Endothelial cell of umbilical vein (primary cell): ENCODE measurements around the gene OR7C2. TPM values are rescaled to one million over a fixed set of nuclear protein-coding genes. Genes with fewer than 3 reads are reported as not detected.

ENCODE experiments used
- BruUV-seq: library from RNA; stranded (reverse); fragments of 400-500 nt; replicated peaks from 2 replicates; lab custom pipeline; 2021; lab: Mats Ljungman, UMichigan
- CTCF ChIA-PET: fragments of 300-600, 350-600 bp; sonication (Branson Sonifier 250); formaldehyde crosslinking; loops from one replicate; lab custom pipeline; 2021; ENCODE audit warnings: antibody characterized with exemption, inconsistent platforms; lab: Charles Lee
- POLR2A ChIA-PET: fragments of 300-600, 350-600 bp; sonication (Branson Sonifier 250); formaldehyde crosslinking; loops from one replicate; lab custom pipeline; 2021; ENCODE audit warnings: antibody characterized with exemption, inconsistent platforms; lab: Charles Lee
- DNase-seq: peaks from one replicate; pipeline ENCODE4 v3.0.0-alpha.2; 2011; ENCODE audit warnings: low read depth, low spot score
- FAIRE-seq: peaks from 2 replicates; lab custom pipeline; 2011; peaks lifted over from hg19 to GRCh38; lab: Jason Lieb, UNC
- H2AFZ ChIP-seq: 2 replicates; pipeline ENCODE4 v1.6.0; 2012; ENCODE audit warnings: low read depth, low read length, control low read depth, inconsistent platforms
- H3K27ac ChIP-seq: 2 replicates; pipeline ENCODE4 v1.5.1; 2011; ENCODE audit warnings: low read depth, mild to moderate bottlenecking, control low read depth, low read length, moderate library complexity; ENCODE audit not compliant: insufficient read depth
- H3K27me3 ChIP-seq, 2 experiments: 2 replicates each; pipeline versions ENCODE4 v1.6.0 to v1.6.1; 2011; ENCODE audit warnings: low read length in 2 of 2, mixed read lengths in 1 of 2; ENCODE audit not compliant: control insufficient read depth in 2 of 2, insufficient read depth in 2 of 2
- H3K36me3 ChIP-seq, 2 experiments: 2 replicates in 1 of 2; 3 replicates in 1 of 2; pipeline ENCODE4 v1.5.1; 2011; ENCODE audit warnings: low read length in 2 of 2, mild to moderate bottlenecking in 1 of 2, moderate library complexity in 1 of 2; ENCODE audit not compliant: control insufficient read depth in 2 of 2, insufficient read depth in 2 of 2; ENCODE audit errors: extremely low read depth in 1 of 2
- H3K4me1 ChIP-seq: 3 replicates; pipeline ENCODE4 v1.5.1; 2011; ENCODE audit warnings: mild to moderate bottlenecking, low read length; ENCODE audit not compliant: control insufficient read depth, insufficient read depth; ENCODE audit errors: extremely low read depth
- H3K4me2 ChIP-seq: 2 replicates; pipeline ENCODE4 v1.6.1; 2011; ENCODE audit warnings: low read length, control low read depth, mixed read lengths; ENCODE audit not compliant: insufficient read depth
- H3K4me3 ChIP-seq, 3 experiments: fragments of 200-600 bp in 1 of 3; sonication (generic), shearing (Covaris generic) in 1 of 3; replicated peaks in 1 of 3; 2 replicates each; pipeline ENCODE4 v1.5.1; 2011 to 2016; ENCODE audit warnings: control low read depth in 3 of 3, low read length in 3 of 3, mild to moderate bottlenecking in 2 of 3, inconsistent platforms in 1 of 3, low read depth in 1 of 3, moderate library complexity in 1 of 3; ENCODE audit not compliant: insufficient read depth in 1 of 3
- H3K79me2 ChIP-seq: 2 replicates; pipeline ENCODE4 v1.6.0; 2012; ENCODE audit warnings: low read length, inconsistent platforms; ENCODE audit not compliant: control insufficient read depth, insufficient read depth
- H3K9ac ChIP-seq: replicated peaks from 2 replicates; pipeline ENCODE3; 2011; ENCODE audit warnings: low read length, control low read depth; ENCODE audit not compliant: insufficient read depth; ENCODE audit errors: extremely low read depth
- H3K9me1 ChIP-seq: replicated peaks from 3 replicates; pipeline ENCODE4 v1.6.0; 2011; ENCODE audit warnings: mild to moderate bottlenecking, low read length; ENCODE audit not compliant: control insufficient read depth, insufficient read depth; ENCODE audit errors: extremely low read depth
- H3K9me3 ChIP-seq: replicated peaks from 2 replicates; pipeline ENCODE4 v1.5.1; 2012; ENCODE audit warnings: low read length, inconsistent platforms; ENCODE audit not compliant: control insufficient read depth, insufficient read depth
- H4K20me1 ChIP-seq: replicated peaks from 2 replicates; pipeline ENCODE3; 2011; ENCODE audit warnings: mild to moderate bottlenecking, low read length; ENCODE audit not compliant: control insufficient read depth, insufficient read depth; ENCODE audit errors: extremely low read depth
- EZH2 ChIP-seq: IDR thresholded peaks from 2 replicates; pipeline ENCODE4 v1.6.1; 2012; ENCODE audit warnings: borderline replicate concordance, low read depth, mild to moderate bottlenecking, moderate library complexity, low read length, inconsistent platforms; ENCODE audit not compliant: severe bottlenecking
- FOS ChIP-seq: IDR thresholded peaks from 2 replicates; pipeline ENCODE4 v1.6.1; 2011; ENCODE audit warnings: mild to moderate bottlenecking, low read length, moderate library complexity, borderline replicate concordance; ENCODE audit not compliant: insufficient read depth
- GATA2 ChIP-seq: IDR thresholded peaks from 2 replicates; pipeline ENCODE4 v1.7.0; 2011; ENCODE audit warnings: low read depth, mild to moderate bottlenecking, moderate library complexity, mixed read lengths, low read length; ENCODE audit not compliant: insufficient read length, insufficient read depth
- JUN ChIP-seq: IDR thresholded peaks from 2 replicates; pipeline ENCODE4 v1.6.1; 2011; ENCODE audit warnings: borderline replicate concordance, low read depth; ENCODE audit not compliant: insufficient read length, insufficient read depth
- MYC ChIP-seq: IDR thresholded peaks from one replicate; pipeline ENCODE4 v1.6.1; 2011; ENCODE audit warnings: mild to moderate bottlenecking, low read depth, low read length
- POLR2A ChIP-seq: IDR thresholded peaks from 2 replicates; pipeline ENCODE4 v1.6.1; 2012; ENCODE audit warnings: low read depth, mild to moderate bottlenecking, control low read depth, low read length
- POLR2AphosphoS5 ChIP-seq: IDR thresholded peaks from 2 replicates; pipeline ENCODE4 v1.6.1; 2012; ENCODE audit warnings: low read depth, mild to moderate bottlenecking, control low read depth, low read length, moderate library complexity; ENCODE audit not compliant: insufficient read depth
- dilution Hi-C: fragments of 300-500 bp; cut with MboI; formaldehyde crosslinking; loops from one replicate; pipeline ENCODE4 v1.15.0; 2019; ENCODE audit warnings: low sequenced_read_pairs; ENCODE audit not compliant: extremely low pct_ligation_motif_present
- intact Hi-C: fragments of 100-400 bp; cut with micrococcal nuclease; formaldehyde crosslinking; loops from one replicate; pipeline ENCODE4 v1.10.0; 2022
- polyA plus RNA-seq, 4 experiments: library from polyadenylated mRNA; depleted of rRNA in 3 of 4; stranded (reverse) in 3 of 4; unstranded in 1 of 4; fragments of >200 nt; gene quantifications; 2 replicates each; pipeline versions ENCODE4 v1.2.1 to v1.2.3, GENCODE V29; 2011 to 2012; ENCODE audit warnings: missing spikeins in 1 of 4
- total RNA-seq: library from RNA; stranded (reverse); gene quantifications from 2 replicates; pipeline ENCODE4 v1.2.3, GENCODE V29; 2021
- TF ChIP-seq, protein P1 (sequence below), 2 donors: IDR thresholded peaks; 1 replicate in 1 of 2; 2 replicates in 1 of 2; pipeline ENCODE4 v1.5.1; 2011; ENCODE audit warnings: low read length in 2 of 2, mild to moderate bottlenecking in 2 of 2, moderate library complexity in 2 of 2, control low read depth in 1 of 2, inconsistent platforms in 1 of 2, low read depth in 1 of 2; ENCODE audit not compliant: insufficient read depth in 1 of 2; ENCODE audit errors: extremely low read depth in 1 of 2
- TF ChIP-seq, protein P2 (sequence below): IDR thresholded peaks from 2 replicates; pipeline ENCODE4 v1.6.1; 2011; ENCODE audit not compliant: insufficient read depth, insufficient read length

The OR7C2 gene
- total and polyA plus RNA-seq, 2 donors (not counting 3 experiments of a cell fraction or from before 2014, with no cell fraction given), result not detected

DNA sequence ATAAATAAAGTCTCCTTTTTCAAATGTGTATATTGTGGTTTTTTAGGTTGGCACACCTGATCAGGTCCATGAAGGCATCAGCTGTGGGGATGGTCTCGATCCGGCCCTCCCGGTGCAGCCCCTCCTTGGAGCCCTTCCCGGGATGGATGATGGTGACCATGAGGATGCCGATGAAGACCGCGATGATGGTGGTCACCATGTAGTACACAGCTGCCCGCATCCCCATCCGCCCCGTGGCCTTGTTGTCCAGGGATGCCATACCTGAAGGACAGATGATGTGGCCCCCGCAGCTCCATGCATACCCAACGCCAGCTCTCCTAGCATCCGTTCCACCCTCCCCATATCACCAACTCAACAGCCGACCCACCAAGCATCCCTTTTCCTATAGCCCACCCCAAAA lies 27.0 kb downstream of the OR7C2 start:
- POLR2A ChIA-PET, result no interaction called here
- Histone ChIP-seq H3K9ac (no peak overlapping the region), H3K27me3 (no peaks in the 10 kb centered on the region), H3K4me2 (no peak overlapping the region), H2AFZ (no peak overlapping the region), H3K4me1 (no peaks in the 10 kb centered on the region), H3K79me2 (no peaks in the 10 kb centered on the region), H3K4me3 (no peak overlapping the region), H3K9me3 (peaks cover 1% of the 10 kb centered on the region), H3K9me1 (no peaks in the 10 kb centered on the region), H3K36me3 (no peaks in the 10 kb centered on the region), H4K20me1 (no peaks in the 10 kb centered on the region), H3K27ac (no peak overlapping the region)
- intact Hi-C loops (no loop called here), dilution Hi-C loops (no loop called here)
- TF ChIP-seq JUN (no peak), MYC (no peak), POLR2AphosphoS5 (no peak), GATA2 (no peak), EZH2 (no peak), FOS (no peak), POLR2A (no peak)
- TF ChIP-seq, protein P1, sequence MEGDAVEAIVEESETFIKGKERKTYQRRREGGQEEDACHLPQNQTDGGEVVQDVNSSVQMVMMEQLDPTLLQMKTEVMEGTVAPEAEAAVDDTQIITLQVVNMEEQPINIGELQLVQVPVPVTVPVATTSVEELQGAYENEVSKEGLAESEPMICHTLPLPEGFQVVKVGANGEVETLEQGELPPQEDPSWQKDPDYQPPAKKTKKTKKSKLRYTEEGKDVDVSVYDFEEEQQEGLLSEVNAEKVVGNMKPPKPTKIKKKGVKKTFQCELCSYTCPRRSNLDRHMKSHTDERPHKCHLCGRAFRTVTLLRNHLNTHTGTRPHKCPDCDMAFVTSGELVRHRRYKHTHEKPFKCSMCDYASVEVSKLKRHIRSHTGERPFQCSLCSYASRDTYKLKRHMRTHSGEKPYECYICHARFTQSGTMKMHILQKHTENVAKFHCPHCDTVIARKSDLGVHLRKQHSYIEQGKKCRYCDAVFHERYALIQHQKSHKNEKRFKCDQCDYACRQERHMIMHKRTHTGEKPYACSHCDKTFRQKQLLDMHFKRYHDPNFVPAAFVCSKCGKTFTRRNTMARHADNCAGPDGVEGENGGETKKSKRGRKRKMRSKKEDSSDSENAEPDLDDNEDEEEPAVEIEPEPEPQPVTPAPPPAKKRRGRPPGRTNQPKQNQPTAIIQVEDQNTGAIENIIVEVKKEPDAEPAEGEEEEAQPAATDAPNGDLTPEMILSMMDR (IDR thresholded peaks at IDR 0.05; ENCODE audit: extremely low read depth in 1 of 2, insufficient read depth in 1 of 2, low read depth in 1 of 2, low read length in 2 of 2), result no peak
- TF ChIP-seq, protein P2, sequence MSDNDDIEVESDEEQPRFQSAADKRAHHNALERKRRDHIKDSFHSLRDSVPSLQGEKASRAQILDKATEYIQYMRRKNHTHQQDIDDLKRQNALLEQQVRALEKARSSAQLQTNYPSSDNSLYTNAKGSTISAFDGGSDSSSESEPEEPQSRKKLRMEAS, result no peak
- CTCF ChIA-PET, result no interaction called here
- BruUV-seq, result no TSS peak
- DNase-seq (no peak), FAIRE-seq (no peak)
